Nephron progenitor cell (in vitro differentiated cells): ENCODE results near the gene UBE2H.
"Not testable (repeated sequence)": the region's sequence is repeated elsewhere in the genome, so short reads cannot be mapped to it uniquely, and the experiment has no call there.

Experiments used
- DNase-seq: peaks from one replicate; pipeline ENCODE4 v3.0.0; 2021
- H3K27ac Mint-ChIP-seq: 2 replicates; pipeline ENCODE4 v1.8.0; 2021; ENCODE audit warnings: mild to moderate bottlenecking, moderate library complexity, mixed read lengths
- H3K27me3 Mint-ChIP-seq: 2 replicates; pipeline ENCODE4 v1.8.0; 2021; ENCODE audit warnings: mild to moderate bottlenecking, low read depth, mixed read lengths; ENCODE audit not compliant: poor library complexity
- H3K36me3 Mint-ChIP-seq: 2 replicates; pipeline ENCODE4 v1.8.0; 2021; ENCODE audit warnings: low read depth, mixed read lengths
- H3K4me1 Mint-ChIP-seq: 2 replicates; pipeline ENCODE4 v1.8.0; 2021; ENCODE audit warnings: mixed read lengths
- H3K4me3 Mint-ChIP-seq: 2 replicates; pipeline ENCODE4 v1.8.0; 2021; ENCODE audit warnings: mild to moderate bottlenecking, moderate library complexity, mixed read lengths
- H3K9me3 Mint-ChIP-seq: 2 replicates; pipeline ENCODE4 v1.8.0; 2021; ENCODE audit warnings: mild to moderate bottlenecking, moderate library complexity, mixed read lengths
- TF ChIP-seq, protein P1 (sequence below): fragments of 200-600 bp; sonication (generic); IDR thresholded peaks from 2 replicates; pipeline ENCODE4 v1.5.0; 2021; ENCODE audit warnings: antibody characterized with exemption

Gene UBE2H

DNA sequence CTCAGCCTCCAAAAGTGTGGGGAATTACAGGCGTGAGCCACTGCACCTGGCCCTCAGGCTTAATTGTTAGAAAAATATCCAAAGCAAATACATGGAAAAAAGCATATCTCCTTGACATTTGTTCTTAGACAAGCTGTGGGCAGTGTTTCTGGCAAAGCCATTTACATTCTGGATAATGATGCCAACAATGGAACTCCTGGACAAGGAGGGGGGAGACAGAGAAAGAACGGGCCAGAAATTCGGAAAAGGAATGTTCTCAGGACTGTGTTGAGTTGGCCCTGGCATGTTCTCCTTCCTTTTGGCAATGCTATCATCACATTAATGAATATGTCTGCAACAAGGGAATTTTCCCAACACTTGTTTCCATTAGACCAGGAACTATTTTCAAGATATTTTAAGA is 88.7 kb downstream of the UBE2H start:
- Mint-ChIP-seq H3K9me3 (peaks cover 5% of the 10 kb centered on the region), H3K4me1 (peaks cover 60% of the 10 kb centered on the region), H3K4me3 (no peak overlapping the region), H3K27ac (peak overlapping the region; percentile 61), H3K36me3 (peaks cover 34% of the 10 kb centered on the region), H3K27me3 (no peaks in the 10 kb centered on the region)
- TF ChIP-seq, protein P1, sequence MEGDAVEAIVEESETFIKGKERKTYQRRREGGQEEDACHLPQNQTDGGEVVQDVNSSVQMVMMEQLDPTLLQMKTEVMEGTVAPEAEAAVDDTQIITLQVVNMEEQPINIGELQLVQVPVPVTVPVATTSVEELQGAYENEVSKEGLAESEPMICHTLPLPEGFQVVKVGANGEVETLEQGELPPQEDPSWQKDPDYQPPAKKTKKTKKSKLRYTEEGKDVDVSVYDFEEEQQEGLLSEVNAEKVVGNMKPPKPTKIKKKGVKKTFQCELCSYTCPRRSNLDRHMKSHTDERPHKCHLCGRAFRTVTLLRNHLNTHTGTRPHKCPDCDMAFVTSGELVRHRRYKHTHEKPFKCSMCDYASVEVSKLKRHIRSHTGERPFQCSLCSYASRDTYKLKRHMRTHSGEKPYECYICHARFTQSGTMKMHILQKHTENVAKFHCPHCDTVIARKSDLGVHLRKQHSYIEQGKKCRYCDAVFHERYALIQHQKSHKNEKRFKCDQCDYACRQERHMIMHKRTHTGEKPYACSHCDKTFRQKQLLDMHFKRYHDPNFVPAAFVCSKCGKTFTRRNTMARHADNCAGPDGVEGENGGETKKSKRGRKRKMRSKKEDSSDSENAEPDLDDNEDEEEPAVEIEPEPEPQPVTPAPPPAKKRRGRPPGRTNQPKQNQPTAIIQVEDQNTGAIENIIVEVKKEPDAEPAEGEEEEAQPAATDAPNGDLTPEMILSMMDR: no peak
- DNase-seq: no peak

- TF ChIP-seq, protein P1: no peak
- peak overlapping the region; percentile 89 for H3K27ac Mint-ChIP-seq
- no peaks in the 10 kb centered on the region for H3K27me3 Mint-ChIP-seq
- peaks cover 61% of the 10 kb centered on the region for H3K4me1 Mint-ChIP-seq
- H3K36me3 Mint-ChIP-seq: peaks cover 23% of the 10 kb centered on the region
- peaks cover under 1% of the 10 kb centered on the region for H3K9me3 Mint-ChIP-seq
- no peak for DNase-seq
- H3K4me3 Mint-ChIP-seq: no peak overlapping the region
Observed at GRCh38 chr7:129862682-129863081, 90.1 kb downstream of the UBE2H start.

GRCh38 chr7:129860784-129861183 is 92.0 kb downstream of the UBE2H start:
- H3K36me3 Mint-ChIP-seq: peaks cover 23% of the 10 kb centered on the region
- not testable (repeated sequence) for H3K4me3 Mint-ChIP-seq, H3K9me3 Mint-ChIP-seq, DNase-seq, H3K27me3 Mint-ChIP-seq, H3K27ac Mint-ChIP-seq
- H3K4me1 Mint-ChIP-seq: peaks cover 53% of the 10 kb centered on the region

DNA sequence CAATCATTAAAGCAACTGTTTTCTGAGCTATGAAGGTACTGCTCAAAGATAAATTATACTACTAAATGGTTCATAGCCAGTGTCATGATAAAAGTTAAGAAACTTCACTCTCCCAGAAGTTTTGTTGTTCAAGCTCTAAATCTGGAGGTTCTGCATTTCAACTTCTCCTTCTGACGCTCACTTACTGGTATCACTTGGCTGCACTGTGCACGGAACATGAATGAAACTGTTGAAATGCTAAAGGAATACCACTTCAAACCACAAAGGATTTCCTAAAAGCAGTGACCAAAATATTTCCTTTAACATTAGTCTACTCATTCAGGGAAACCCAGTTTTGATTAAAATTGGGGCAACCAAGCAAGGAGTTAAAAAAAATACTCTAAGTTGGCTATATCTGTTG is 93.6 kb downstream of the UBE2H start:
- Mint-ChIP-seq H3K27me3 (peaks cover 4% of the 10 kb centered on the region), H3K4me3 (no peak overlapping the region), H3K27ac (no peak overlapping the region), H3K4me1 (peaks cover 38% of the 10 kb centered on the region), H3K9me3 (no peaks in the 10 kb centered on the region), H3K36me3 (peaks cover 24% of the 10 kb centered on the region)
- DNase-seq: no peak
- TF ChIP-seq, protein P1: no peak

- Mint-ChIP-seq H3K36me3 (peaks cover 24% of the 10 kb centered on the region), H3K9me3 (no peaks in the 10 kb centered on the region), H3K4me3 (no peak overlapping the region), H3K27me3 (peaks cover 4% of the 10 kb centered on the region), H3K4me1 (peaks cover 33% of the 10 kb centered on the region), H3K27ac (no peak overlapping the region)
- no peak for DNase-seq
- TF ChIP-seq, protein P1: no peak
Observed at GRCh38 chr7:129858490-129858889, 94.3 kb downstream of the UBE2H start.

GRCh38 chr7:129857313-129857712 is 95.4 kb downstream of the UBE2H start:
- H3K36me3 Mint-ChIP-seq: peaks cover 24% of the 10 kb centered on the region
- no peaks in the 10 kb centered on the region for H3K9me3 Mint-ChIP-seq
- TF ChIP-seq, protein P1: no peak
- H3K4me3 Mint-ChIP-seq: no peak overlapping the region
- DNase-seq: no peak
- peaks cover 4% of the 10 kb centered on the region for H3K27me3 Mint-ChIP-seq
- no peak overlapping the region for H3K27ac Mint-ChIP-seq
- H3K4me1 Mint-ChIP-seq: peaks cover 32% of the 10 kb centered on the region
